ENCODE measurements around the gene ADAMTS2. TPM values are rescaled to one million over a fixed set of nuclear protein-coding genes. Genes with fewer than 3 reads are reported as not detected.

The ADAMTS2 gene
- not detected in 2 replicates for total RNA-seq

- H3K4me1 Mint-ChIP-seq (ENCODE audit: low read depth): no peaks in the 10 kb centered on the region
- no peak for DNase-seq (ENCODE audit: low spot score)
- H3K4me3 Mint-ChIP-seq (ENCODE audit: low read depth): no peak within 1 kb of the TSS
- no peaks in the 10 kb centered on the region for H3K36me3 Mint-ChIP-seq (ENCODE audit: low read depth)
- no peak within 1 kb of the TSS for H3K27ac Mint-ChIP-seq
- intact Hi-C loops (cut with micrococcal nuclease): no loop called here
- H3K27me3 Mint-ChIP-seq (ENCODE audit: low read depth): peaks cover 53% of the 10 kb centered on the region
- H3K9me3 Mint-ChIP-seq: no peaks in the 10 kb centered on the region
Observed at GRCh38 chr5:179345433-179346321, at the start of gene ADAMTS2. TSS of gene ADAMTS2 (minus strand) at chr5:179345461. CDS start at chr5:179345328, 133 bp downstream.

- Mint-ChIP-seq H3K27ac (no peak overlapping the region), H3K4me1 (ENCODE audit: low read depth) (no peaks in the 10 kb centered on the region), H3K4me3 (ENCODE audit: low read depth) (no peak overlapping the region), H3K36me3 (ENCODE audit: low read depth) (no peaks in the 10 kb centered on the region), H3K27me3 (ENCODE audit: low read depth) (no peaks in the 10 kb centered on the region), H3K9me3 (peaks cover 21% of the 10 kb centered on the region)
- intact Hi-C loops (cut with micrococcal nuclease): no loop called here
- no peak for DNase-seq (ENCODE audit: low spot score)
Observed at GRCh38 chr5:179393078-179393477, 47.8 kb upstream of the ADAMTS2 start.

GRCh38 chr5:179387151-179388110 lies 42.2 kb upstream of the ADAMTS2 start:
- no peak for DNase-seq (ENCODE audit: low spot score)
- Mint-ChIP-seq H3K4me1 (ENCODE audit: low read depth) (no peaks in the 10 kb centered on the region), H3K4me3 (ENCODE audit: low read depth) (no peak overlapping the region), H3K9me3 (peaks cover 19% of the 10 kb centered on the region), H3K27me3 (ENCODE audit: low read depth) (no peaks in the 10 kb centered on the region), H3K27ac (no peak overlapping the region), H3K36me3 (ENCODE audit: low read depth) (no peaks in the 10 kb centered on the region)
- intact Hi-C loops (cut with micrococcal nuclease): no loop called here

GRCh38 chr5:179385914-179386313 lies 40.7 kb upstream of the ADAMTS2 start:
- H3K27me3 Mint-ChIP-seq (ENCODE audit: low read depth): no peaks in the 10 kb centered on the region

GRCh38 chr5:179382486-179382885 lies 37.2 kb upstream of the ADAMTS2 start:
- H3K27me3 Mint-ChIP-seq (ENCODE audit: low read depth): no peaks in the 10 kb centered on the region
- H3K4me3 Mint-ChIP-seq (ENCODE audit: low read depth): no peak overlapping the region
- no peak overlapping the region for H3K27ac Mint-ChIP-seq
- no peak for DNase-seq (ENCODE audit: low spot score)
- H3K9me3 Mint-ChIP-seq: no peaks in the 10 kb centered on the region
- H3K4me1 Mint-ChIP-seq (ENCODE audit: low read depth): no peaks in the 10 kb centered on the region
- intact Hi-C loops (cut with micrococcal nuclease): no loop called here
- no peaks in the 10 kb centered on the region for H3K36me3 Mint-ChIP-seq (ENCODE audit: low read depth)

More at GRCh38 chr5:179385914-179386313, 40.7 kb upstream of the ADAMTS2 start:
- H3K9me3 Mint-ChIP-seq: peaks cover 9% of the 10 kb centered on the region
- no peak for DNase-seq (ENCODE audit: low spot score)
- H3K27ac Mint-ChIP-seq: no peak overlapping the region
- no peaks in the 10 kb centered on the region for H3K4me1 Mint-ChIP-seq (ENCODE audit: low read depth)
- H3K4me3 Mint-ChIP-seq (ENCODE audit: low read depth): no peak overlapping the region
- intact Hi-C loops (cut with micrococcal nuclease): no loop called here
- H3K36me3 Mint-ChIP-seq (ENCODE audit: low read depth): no peaks in the 10 kb centered on the region

GRCh38 chr5:179381691-179382090 lies 36.4 kb upstream of the ADAMTS2 start:
- no peak overlapping the region for H3K27ac Mint-ChIP-seq
- no peaks in the 10 kb centered on the region for H3K27me3 Mint-ChIP-seq (ENCODE audit: low read depth)
- intact Hi-C loops (cut with micrococcal nuclease): no loop called here
- no peak overlapping the region for H3K4me3 Mint-ChIP-seq (ENCODE audit: low read depth)
- H3K36me3 Mint-ChIP-seq (ENCODE audit: low read depth): no peaks in the 10 kb centered on the region
- no peaks in the 10 kb centered on the region for H3K4me1 Mint-ChIP-seq (ENCODE audit: low read depth)
- no peak for DNase-seq (ENCODE audit: low spot score)
- no peaks in the 10 kb centered on the region for H3K9me3 Mint-ChIP-seq

GRCh38 chr5:179380211-179381035 lies 35.2 kb upstream of the ADAMTS2 start:
- Mint-ChIP-seq H3K36me3 (ENCODE audit: low read depth) (no peaks in the 10 kb centered on the region), H3K4me3 (ENCODE audit: low read depth) (no peak overlapping the region), H3K9me3 (no peaks in the 10 kb centered on the region), H3K27ac (no peak overlapping the region), H3K27me3 (ENCODE audit: low read depth) (no peaks in the 10 kb centered on the region), H3K4me1 (ENCODE audit: low read depth) (no peaks in the 10 kb centered on the region)
- DNase-seq (ENCODE audit: low spot score): no peak
- intact Hi-C loops (cut with micrococcal nuclease): no loop called here

GRCh38 chr5:179379321-179379890 lies 34.1 kb upstream of the ADAMTS2 start:
- Mint-ChIP-seq H3K36me3 (ENCODE audit: low read depth) (no peaks in the 10 kb centered on the region), H3K27me3 (ENCODE audit: low read depth) (no peaks in the 10 kb centered on the region), H3K9me3 (no peaks in the 10 kb centered on the region), H3K27ac (no peak overlapping the region), H3K4me3 (ENCODE audit: low read depth) (no peak overlapping the region), H3K4me1 (ENCODE audit: low read depth) (no peaks in the 10 kb centered on the region)
- intact Hi-C loops (cut with micrococcal nuclease): no loop called here
- no peak for DNase-seq (ENCODE audit: low spot score)

GRCh38 chr5:179378441-179379271 lies 33.4 kb upstream of the ADAMTS2 start:
- intact Hi-C loops (cut with micrococcal nuclease): no loop called here
- no peak overlapping the region for H3K27ac Mint-ChIP-seq

GRCh38 chr5:179378116-179378440 lies 32.8 kb upstream of the ADAMTS2 start:
- no peaks in the 10 kb centered on the region for H3K4me1 Mint-ChIP-seq (ENCODE audit: low read depth)
- no peak overlapping the region for H3K27ac Mint-ChIP-seq

More at GRCh38 chr5:179378441-179379271, 33.4 kb upstream of the ADAMTS2 start:
- DNase-seq (ENCODE audit: low spot score): no peak
- Mint-ChIP-seq H3K27me3 (ENCODE audit: low read depth) (no peaks in the 10 kb centered on the region), H3K36me3 (ENCODE audit: low read depth) (no peaks in the 10 kb centered on the region), H3K4me1 (ENCODE audit: low read depth) (no peaks in the 10 kb centered on the region), H3K4me3 (ENCODE audit: low read depth) (no peak overlapping the region), H3K9me3 (no peaks in the 10 kb centered on the region)

GRCh38 chr5:179377421-179378115 lies 32.3 kb upstream of the ADAMTS2 start:
- intact Hi-C loops (cut with micrococcal nuclease): no loop called here
- Mint-ChIP-seq H3K4me3 (ENCODE audit: low read depth) (no peak overlapping the region), H3K36me3 (ENCODE audit: low read depth) (no peaks in the 10 kb centered on the region), H3K27ac (no peak overlapping the region), H3K9me3 (no peaks in the 10 kb centered on the region), H3K27me3 (ENCODE audit: low read depth) (no peaks in the 10 kb centered on the region), H3K4me1 (ENCODE audit: low read depth) (no peaks in the 10 kb centered on the region)
- no peak for DNase-seq (ENCODE audit: low spot score)

More at GRCh38 chr5:179378116-179378440, 32.8 kb upstream of the ADAMTS2 start:
- DNase-seq (ENCODE audit: low spot score): no peak
- intact Hi-C loops (cut with micrococcal nuclease): no loop called here
- Mint-ChIP-seq H3K9me3 (no peaks in the 10 kb centered on the region), H3K36me3 (ENCODE audit: low read depth) (no peaks in the 10 kb centered on the region), H3K4me3 (ENCODE audit: low read depth) (no peak overlapping the region), H3K27me3 (ENCODE audit: low read depth) (no peaks in the 10 kb centered on the region)

Measured in activated T-helper 2 cell treated with anti-CD3 and anti-CD28 coated beads, Interferon-gamma antibody, Interleukin-2, Interleukin-4, amounts not matched to agents 10 μg/mL and 5 μg/mL and 100 μg/mL, durations not matched to agents 14 hours and 24 hours and 36 hours (primary cell).